NCI-H128 (cell line): Measurements from ENCODE around the gene RIPOR3.

Experiments
- DNase-seq: peaks from one replicate; lab custom pipeline; 2025; ENCODE audit not compliant: unreplicated experiment; lab: John Stamatoyannopoulos, UW

The RIPOR3 gene, protein sequence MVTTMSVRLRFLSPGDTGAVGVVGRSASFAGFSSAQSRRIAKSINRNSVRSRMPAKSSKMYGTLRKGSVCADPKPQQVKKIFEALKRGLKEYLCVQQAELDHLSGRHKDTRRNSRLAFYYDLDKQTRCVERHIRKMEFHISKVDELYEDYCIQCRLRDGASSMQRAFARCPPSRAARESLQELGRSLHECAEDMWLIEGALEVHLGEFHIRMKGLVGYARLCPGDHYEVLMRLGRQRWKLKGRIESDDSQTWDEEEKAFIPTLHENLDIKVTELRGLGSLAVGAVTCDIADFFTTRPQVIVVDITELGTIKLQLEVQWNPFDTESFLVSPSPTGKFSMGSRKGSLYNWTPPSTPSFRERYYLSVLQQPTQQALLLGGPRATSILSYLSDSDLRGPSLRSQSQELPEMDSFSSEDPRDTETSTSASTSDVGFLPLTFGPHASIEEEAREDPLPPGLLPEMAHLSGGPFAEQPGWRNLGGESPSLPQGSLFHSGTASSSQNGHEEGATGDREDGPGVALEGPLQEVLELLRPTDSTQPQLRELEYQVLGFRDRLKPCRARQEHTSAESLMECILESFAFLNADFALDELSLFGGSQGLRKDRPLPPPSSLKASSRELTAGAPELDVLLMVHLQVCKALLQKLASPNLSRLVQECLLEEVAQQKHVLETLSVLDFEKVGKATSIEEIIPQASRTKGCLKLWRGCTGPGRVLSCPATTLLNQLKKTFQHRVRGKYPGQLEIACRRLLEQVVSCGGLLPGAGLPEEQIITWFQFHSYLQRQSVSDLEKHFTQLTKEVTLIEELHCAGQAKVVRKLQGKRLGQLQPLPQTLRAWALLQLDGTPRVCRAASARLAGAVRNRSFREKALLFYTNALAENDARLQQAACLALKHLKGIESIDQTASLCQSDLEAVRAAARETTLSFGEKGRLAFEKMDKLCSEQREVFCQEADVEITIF

DNA sequence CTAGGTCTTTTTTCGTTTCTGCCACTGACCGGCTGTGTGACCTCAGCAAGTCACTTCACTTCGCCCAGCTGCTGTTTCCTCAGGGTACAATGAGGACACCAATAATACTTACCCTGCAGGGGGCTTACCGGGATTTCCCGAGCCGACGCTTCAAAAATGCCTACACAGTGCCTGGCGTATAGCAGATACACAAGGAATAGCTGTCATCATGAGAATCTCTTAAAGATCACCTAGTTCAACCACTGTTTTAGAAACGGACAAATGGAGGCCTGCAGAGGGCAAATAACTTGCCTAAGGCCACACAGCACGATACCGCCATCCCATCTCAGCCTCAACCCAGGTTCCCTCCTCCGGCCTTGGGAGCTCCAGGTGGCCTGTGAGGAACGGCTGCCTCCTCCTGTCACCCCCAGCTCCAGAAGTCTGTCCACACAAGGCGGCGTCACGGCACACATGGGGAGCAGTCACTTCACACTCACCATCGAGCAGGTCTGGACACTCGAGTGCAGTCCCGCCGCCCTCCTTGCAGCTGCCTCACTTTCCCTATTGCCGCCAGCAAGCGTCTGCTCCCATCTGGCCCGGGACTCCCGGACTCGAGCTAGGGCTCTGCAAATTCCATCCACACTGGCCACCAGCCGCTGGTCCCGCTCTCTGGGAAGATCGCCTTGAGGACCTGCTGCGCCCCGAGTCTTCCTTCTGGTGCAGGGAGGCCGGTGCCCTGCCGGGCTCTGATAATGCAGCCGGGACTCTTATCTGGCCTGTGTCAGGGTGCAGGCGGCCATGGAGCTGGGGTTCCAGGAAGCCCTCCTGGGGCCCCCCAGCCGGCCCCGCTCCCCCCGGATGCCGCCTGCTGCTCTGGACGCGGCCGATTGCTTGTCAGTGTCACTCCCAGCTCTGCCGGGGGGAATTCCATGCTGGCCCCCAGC, at the start of gene RIPOR3:
TSS of gene RIPOR3 (minus strand) at position 893 of the 923 bp plus-strand sequence. CDS start at position 479, 414 bp downstream.
- no peak for DNase-seq

DNA sequence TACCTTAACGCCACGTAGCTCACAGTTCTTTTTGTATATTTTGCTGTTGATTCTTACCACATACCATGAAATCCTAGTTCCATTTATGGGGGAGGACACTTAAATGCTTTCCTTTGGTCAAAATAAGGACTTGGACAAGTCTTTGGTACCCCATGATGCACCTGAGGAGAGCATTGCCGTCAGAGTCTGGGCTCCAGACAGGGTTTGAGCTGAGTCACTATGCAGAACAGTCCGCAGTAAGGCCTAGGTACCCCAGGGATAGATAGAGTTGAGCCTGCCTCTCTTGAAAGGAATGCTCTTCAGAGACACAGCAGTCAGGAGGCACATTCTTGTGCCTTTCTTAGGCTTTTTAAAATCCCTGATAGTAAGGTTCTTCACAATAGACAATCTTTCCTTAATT, 46.0 kb upstream of the RIPOR3 start:
- DNase-seq: no peak

DNA sequence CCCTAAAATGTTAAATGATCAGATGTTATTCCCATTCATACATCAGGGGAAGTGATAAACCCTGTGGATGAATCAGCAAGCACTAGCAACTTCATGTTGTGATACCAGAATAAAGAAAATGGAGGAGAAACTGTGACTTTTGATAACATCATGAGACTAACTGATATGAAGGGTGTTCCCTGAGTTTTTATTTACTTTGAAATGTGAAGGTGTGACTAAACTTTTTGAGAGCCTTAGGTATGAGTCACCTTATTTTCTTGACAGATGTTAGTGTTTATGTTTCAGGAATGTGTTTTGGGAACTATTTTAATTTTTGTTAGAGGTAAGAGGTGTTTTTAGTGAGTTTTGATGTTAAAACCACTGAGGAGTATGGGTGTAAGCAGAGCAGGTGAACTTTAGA, 44.5 kb upstream of the RIPOR3 start:
- no peak for DNase-seq

DNA sequence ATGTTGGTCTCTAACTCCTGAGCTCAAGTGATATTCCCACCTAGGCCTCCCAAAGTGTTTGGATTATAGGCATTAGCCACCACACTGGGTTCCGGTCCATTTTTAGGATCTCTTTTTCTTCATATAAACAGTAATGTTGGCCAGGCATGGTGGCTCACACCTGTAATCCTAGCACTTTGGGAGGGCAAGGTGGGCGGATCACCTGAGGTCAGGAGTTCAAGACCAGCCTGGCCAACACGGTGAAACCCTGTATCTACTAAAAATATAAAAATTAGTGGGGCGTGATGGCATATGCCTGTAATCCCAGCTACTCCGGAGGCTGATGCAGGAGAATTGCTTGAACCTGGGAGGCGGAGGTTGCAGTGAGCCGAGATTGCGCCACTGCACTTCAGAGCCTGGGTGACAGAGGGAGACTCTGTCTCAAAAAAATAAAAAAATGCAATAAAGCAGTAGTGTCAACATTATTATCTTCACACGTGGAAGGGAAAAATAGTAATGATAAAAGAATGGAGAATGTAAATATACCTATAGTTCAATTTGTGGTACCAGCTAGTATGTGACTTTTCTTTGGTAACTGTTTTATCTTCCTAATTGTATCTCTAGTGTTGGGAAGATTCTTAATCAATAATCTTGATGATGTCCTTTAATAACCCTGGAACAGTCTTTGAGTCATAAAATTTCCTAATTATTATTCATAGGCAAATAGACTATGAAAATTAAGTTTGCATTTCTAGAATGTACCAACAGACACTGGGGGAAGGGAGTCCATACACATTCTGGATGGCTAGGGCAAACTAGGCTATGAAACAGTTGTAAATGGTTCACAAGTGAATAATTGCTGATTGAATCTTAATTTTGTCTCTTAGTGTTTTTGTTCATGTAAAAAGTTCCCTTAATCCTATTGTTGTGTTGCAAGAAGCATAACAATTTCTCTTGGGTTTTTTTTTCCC, 43.7 kb upstream of the RIPOR3 start:
- no peak for DNase-seq

DNA sequence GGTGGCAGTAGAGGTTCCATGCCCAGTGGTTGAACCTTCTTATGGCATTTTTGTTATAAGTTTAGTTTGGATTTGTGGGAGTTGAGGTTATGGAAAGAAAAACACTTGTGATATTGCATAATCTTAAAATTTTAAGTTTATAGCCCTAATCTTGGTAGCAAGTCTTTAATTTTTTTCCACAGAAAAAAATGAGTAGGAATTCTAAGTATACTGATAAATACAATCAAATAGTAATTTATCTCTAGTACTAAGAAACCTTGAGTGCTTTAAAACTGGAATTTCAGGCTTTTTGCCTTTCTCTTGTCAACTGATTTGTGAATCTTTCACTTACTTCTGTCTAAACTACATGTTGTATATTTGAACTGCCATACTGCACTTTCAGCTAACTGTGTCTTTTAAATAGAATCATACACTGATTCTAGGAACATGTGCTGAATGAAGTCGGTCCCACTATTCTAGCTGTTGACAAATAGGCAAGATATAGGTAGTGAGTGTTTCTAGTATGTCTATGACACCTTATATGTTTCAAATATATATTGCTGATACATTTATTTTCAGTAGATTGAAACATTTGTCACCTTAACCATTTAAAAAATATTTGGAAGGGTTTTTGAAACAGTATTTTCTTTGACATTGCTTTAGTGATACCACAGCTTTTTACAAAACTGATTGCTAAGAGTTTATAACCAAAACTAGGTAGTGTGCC, 42.5 kb upstream of the RIPOR3 start:
- DNase-seq: no peak

DNA sequence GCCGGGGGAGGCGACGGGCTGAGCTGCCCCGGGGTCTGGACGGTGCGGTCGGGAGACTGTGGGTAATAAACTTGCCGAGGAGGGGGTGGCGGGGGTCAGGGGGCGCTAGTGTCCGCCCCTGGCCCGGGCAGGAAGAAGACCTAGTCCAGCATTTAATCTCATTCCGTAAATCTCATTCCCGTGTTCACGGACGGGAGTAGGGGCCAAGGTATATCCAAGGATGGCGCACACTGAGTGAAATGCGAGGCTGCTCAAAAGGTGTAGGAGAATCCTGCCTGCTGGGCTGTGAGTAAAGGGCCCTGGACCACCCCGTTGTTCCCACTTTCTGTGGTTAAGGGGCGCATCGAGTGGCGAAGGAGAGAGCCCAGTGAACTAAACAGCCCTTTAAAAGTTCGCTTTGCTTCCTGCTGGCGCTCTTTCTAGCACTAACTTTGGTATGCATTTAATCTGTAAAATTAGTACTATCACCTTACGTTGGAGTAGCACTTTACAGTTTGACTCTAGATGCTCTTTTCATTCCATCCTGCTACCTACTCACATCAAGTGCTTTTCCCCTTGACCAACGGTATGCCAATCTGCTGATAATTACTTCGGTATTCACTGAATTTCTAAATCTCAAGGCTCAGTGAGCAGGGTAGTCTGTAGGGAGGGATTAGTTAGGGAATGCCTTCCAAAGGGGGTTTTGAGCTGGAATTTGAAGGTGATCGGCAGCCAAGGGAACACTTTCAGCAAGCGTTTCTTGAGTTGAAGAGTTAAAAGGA, 40.8 kb upstream of the RIPOR3 start:
- no peak for DNase-seq

DNA sequence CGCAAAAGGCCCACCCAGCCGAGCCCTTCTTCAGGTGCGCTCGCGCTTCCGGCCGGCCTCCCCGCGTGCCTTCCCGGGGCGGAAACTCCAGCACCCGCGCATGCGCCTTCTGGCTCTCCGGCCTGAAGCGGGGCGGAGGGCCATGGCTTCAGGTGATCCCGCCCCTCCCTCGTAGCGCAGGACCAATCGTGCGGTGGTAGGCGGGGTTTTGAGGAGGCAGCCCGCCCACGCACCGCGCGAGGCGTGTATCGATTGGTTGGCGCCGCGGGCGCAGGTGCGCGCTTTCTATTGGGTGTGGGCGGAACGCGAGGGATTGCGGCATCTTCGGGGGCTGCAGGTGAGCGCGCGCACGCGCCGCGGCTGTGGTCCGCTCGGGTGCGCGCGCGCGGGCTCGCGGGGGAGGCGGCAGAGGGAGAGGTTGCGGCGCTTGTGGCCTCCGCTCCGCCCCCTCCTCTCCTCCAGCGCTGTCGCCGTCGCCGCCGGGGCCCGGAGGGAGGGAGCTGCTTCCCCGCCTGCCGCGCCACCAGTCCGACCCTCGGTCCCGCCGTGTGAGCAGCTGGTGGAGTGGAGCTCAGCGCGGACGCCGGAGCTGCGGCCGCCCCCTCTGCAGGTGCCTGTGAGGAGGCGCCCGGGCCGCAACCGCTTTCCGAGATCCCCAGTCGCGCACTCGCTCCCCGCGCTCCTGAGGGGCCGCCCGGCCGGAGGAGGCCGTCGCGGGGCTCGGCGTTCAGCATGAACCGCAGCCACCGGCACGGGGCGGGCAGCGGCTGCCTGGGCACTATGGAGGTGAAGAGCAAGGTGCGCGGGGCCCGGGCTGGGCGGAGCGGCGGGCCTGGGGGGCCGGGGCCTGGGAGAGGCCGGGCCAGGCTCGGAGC, 40.0 kb upstream of the RIPOR3 start, which contains the start of gene PARD6B:
TSS of gene PARD6B (plus strand) at position 526 of the 875 bp plus-strand sequence. CDS start at position 733, 207 bp downstream.
- peak; percentile 98 for DNase-seq

DNA sequence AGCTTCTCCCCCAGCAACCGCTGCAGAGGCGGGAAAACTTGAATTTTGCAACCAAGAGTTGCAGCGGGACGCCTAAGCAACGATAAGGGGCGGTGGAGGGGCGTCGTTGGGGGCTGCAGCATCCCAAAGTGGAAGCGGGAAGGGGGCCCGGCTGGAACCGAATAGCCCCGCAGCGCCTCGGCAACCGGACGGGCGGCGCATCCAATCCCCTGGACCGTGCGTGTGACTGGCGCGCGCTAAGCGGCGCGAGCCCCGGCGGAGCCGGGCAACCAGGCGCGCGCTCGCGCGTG, 39.4 kb upstream of the RIPOR3 start:
- DNase-seq: no peak

DNA sequence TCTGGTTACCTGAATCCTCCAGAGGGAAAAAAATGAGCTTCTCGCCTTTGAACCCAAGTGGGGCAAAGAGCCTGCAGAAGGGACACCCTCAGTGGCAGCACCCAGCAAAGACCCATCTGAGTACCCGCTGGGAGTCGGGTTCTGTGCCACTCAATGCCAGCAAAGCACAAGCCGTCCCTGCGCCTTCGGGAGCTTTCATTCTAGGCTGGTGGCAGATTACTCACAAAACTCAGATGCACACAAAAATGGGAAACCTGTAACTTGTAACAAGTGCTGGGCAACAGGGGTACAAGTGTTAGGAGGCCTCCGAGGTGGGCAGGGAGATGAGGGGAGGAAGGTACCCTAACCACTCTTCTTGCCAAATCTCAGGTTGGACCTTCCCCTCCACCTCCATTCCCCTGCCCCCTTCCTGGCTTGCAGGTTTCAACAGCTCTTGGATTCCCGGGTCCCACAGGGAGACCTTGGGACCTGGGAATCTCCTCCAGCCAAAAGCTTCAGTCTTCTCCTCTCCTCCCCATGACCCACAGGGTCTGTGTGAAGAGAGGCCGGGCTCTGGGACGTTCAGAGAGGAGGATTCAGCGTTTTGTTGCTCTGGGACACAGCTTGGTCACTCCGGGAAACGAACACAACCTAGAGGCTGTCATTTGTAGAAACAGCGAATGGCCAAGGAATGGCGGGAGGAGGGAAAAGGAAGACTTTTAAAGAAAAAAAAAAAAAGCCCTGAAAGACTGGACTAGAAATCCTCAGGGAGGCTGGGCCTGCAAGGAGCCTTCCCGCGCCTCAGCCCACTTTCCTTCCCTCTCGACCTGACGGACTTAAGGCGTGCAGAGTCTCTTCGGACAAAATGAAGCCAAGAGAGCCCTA, 38.8 kb upstream of the RIPOR3 start:
- no peak for DNase-seq

DNA sequence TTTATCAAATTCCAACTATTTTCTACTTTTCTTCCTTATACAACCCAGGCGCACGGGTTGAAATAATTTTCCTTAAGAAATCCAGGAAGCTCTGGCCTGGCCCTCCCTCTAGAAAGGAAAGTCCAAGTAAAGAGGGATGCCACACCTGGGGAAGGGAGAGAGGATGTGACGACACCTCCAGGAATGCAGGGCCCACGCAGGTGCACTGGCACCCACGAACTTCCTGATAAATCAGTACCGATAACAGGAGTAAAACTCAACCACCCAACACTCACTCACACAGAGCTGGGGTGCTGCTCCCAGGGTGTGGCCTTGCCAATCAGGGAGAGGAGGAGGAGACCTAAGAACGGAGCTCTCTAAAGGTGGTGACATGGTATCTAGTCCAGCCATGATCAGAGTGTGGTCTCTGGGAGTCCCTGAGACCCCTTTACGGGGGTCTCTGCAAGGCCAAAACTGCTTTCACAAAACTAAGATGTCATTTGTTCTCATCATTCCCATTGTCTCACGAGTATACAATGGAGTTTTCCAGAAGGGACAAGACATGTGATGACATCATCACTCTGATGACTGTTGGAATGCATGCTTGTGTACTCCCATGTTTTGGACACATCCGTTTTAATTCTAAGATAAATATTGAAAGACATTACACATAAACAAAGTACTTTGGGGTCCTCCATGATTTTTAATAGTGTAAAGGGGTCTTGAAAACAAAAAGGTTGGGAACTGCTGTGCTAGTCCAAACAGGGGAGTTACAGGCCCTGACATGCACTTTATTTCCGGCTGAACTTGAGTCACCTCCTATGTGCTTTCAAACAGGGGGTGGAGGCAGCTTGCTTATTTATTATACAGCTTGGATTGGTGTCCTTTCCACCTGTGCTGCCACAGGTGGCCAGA, 37.9 kb upstream of the RIPOR3 start:
- DNase-seq: no peak

DNA sequence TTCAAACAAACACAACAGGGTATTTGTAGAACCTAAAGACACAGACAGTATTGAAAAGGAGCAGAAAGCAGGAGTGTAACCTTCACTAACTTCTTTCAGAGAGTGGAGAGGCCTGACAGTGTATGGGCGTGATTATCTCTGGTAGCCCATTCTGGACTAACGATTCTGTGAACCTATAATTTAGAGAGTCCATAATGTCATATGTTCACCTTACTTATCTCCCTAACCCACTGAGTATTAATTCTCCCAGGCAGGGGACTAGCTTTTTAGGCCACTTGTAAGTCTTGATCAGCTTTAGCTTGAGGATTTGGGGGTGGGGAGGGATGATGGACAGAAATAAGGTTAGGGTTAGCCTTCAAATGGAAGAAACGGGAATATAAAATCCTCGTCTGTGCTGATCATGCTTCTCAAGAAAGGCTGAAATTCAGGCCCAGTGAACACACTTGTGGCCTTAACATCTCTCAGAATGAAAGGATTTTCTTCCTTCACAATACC, 37.2 kb upstream of the RIPOR3 start:
- DNase-seq: no peak

DNA sequence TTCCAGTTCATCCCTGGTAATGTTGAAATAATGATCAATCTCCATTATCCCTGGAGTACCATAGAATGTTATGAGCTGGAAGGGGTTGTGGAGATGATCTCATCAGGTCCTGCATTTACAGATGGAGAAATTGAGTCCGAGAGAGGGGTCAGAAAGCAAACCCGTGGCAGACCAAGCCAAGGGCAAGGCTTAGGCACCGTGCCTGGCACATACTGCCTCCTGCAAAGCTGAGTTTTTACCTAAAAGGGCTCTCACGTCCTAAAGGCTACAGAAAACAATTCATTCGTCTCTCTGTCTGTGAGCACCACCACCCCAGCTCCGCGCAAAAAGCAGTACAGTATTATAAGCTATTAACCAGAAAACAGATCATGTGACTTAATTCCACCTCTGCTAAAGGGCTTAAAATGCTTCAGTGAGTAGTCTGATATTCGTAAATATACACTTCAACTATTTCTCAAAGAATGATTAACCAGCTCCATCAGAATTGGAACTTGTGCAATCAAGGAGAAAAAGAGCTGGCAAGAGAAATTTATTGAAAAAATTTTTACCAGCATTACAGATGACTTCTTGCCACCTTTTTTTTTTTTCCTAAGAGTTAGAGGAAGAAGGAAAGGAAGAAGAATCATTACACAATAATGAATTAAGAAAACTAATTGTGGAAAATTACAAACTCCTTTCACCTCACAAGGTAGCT, 36.6 kb upstream of the RIPOR3 start:
- no peak for DNase-seq

DNA sequence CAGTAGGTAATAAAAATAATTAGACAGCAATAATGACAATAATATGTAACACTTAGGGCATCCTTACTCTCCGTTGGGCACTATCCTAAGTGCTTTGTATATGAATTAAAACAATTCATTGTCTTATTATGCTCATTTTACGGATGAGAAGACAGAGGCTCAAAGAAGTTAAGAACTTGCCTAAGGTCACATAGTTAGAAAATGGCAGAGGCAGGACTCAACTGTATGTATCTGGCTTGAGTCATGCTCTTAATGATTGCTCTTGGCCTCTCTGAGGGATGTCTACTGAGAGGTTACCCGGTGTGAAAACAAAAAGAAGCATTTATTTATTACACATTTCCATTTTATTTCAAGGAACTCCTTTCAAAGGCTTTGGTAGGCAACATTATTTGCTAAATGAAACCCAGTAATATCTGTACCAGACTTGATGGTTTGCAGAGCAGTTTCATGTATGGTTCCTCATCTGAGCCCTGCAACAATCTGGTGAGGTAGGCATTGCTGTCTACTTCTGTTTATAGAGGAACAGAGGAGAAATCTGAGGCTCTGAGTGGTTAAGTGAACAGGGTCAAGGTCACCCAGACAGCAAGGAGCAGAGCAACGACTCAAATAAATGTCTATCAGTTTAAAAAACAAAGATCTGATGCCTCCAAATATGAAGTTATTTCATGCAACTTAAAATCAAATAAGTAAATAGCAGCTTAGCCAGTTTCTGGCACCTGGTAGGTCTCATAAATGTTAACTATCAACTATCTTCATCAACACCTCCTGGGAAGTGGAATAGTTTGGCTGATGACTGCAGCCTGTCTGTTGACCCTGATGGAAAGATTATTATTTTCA, 35.8 kb upstream of the RIPOR3 start:
- DNase-seq: no peak

DNA sequence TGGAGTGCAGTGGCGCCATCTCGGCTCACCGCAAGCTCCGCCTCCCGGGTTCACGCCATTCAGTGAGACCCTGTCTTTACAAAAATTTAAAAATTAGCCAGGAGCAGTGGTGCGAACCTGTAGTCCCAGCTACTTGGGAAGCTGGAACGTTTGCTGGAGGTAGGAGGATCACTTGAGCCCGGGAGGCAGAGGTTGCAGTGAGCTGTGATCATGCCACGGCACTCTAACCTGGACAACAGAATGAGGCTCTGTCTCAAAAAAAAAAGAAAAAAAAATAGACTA, 34.3 kb upstream of the RIPOR3 start:
- no peak for DNase-seq
